PFSK-1 (cell line): ENCODE results near the gene NUP98.

Experiments used
- REST ChIP-seq, 2 experiments: IDR thresholded peaks; 2 replicates each; pipeline versions ENCODE4 v1.6.1 to v1.8.0; 2011 to 2012; ENCODE audit warnings: low read depth in 2 of 2, low read length in 2 of 2, control low read depth in 1 of 2, inconsistent platforms in 1 of 2, mild to moderate bottlenecking in 1 of 2, moderate library complexity in 1 of 2; ENCODE audit not compliant: insufficient read depth in 1 of 2
- TAF1 ChIP-seq: IDR thresholded peaks from 2 replicates; pipeline ENCODE4 v1.6.1; 2012; ENCODE audit warnings: low read length, control low read depth, borderline replicate concordance; ENCODE audit not compliant: insufficient read depth

DNA sequence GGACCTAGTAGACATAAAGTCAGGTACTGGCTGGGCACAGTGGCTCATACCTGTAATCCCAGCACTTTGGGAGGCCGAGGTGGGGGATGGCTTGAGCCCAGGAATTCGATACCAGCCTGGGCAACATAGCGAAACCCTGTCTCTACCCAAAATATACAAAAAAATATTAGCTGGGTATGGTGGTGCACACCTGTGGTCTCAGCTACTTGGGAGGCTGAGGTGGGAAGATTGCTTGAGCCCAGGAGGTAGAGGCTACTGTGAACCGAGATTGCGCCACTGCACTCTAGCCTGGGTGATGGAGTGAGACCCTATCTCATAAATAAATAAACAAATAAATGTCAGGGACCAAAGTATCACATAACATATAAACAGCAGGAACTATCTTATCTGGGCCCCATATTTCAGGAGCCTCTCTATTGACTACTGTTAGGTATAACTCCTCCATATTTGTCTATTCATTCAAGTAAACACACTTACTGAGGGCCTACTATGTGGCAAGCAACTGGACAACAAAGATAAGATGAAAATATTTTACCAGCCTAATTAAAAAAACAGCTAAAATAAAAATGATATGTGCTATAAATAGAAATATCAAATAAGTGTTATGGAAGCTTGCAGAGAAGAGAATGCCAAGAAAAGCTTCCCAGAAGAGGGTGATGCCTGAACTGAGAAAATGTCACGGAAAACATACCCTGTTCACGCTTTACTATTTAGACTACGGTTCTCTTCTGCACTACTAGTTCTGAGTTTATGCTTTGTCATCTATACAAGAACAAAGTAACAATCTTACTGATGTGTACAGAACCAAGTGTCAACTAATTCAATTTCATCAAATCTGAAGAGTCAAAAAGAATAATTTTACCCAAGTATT lies 2.0 kb downstream of the NUP98 start:
- no peak for TF ChIP-seq TAF1
- TF ChIP-seq REST (IDR thresholded peaks at IDR 0.05; ENCODE audit: insufficient read depth in 1 of 2, low read depth in 2 of 2, low read length in 2 of 2) = no peak
